Mesothelial cell of epicardium (in vitro differentiated cells): ENCODE measurements around the gene ABCF3. TPM values are rescaled to one million over a fixed set of nuclear protein-coding genes. Genes with fewer than 3 reads are reported as not detected.

ENCODE experiments used
- DNase-seq, 2 experiments: peaks; one replicate each; pipeline ENCODE4 v3.0.0; 2021; ENCODE audit warnings: low spot score in 2 of 2; ENCODE audit not compliant: unreplicated experiment in 2 of 2
- H3K27ac Mint-ChIP-seq: 2 replicates; pipeline ENCODE4 v1.8.0; 2021; ENCODE audit warnings: mixed read lengths
- H3K27me3 Mint-ChIP-seq: 2 replicates; pipeline ENCODE4 v1.8.0; 2021; ENCODE audit warnings: low read depth, mixed read lengths
- H3K36me3 Mint-ChIP-seq: 2 replicates; pipeline ENCODE4 v1.8.0; 2021; ENCODE audit warnings: mixed read lengths
- H3K4me1 Mint-ChIP-seq: 2 replicates; pipeline ENCODE4 v1.8.0; 2021; ENCODE audit warnings: mixed read lengths
- H3K4me3 Mint-ChIP-seq: 2 replicates; pipeline ENCODE4 v1.8.0; 2021; ENCODE audit warnings: mild to moderate bottlenecking, moderate library complexity, mixed read lengths
- H3K9me3 Mint-ChIP-seq: 2 replicates; pipeline ENCODE4 v1.8.0; 2021; ENCODE audit warnings: mixed read lengths
- CTCF ChIP-seq: fragments of 200-600 bp; sonication (generic); IDR thresholded peaks from one replicate; pipeline ENCODE4 v1.5.0; 2021; ENCODE audit warnings: antibody characterized with exemption; ENCODE audit not compliant: unreplicated experiment
- total RNA-seq: library from RNA; stranded (reverse); gene quantifications from 3 replicates; pipeline ENCODE4 v1.2.1, GENCODE V29; 2021

Gene ABCF3
- total RNA-seq, 1 donor from 2014 or later: 67.9 TPM

GRCh38 chr3:184169896-184170875 is 15.8 kb upstream of the ABCF3 start:
- Mint-ChIP-seq H3K9me3 (no peaks in the 10 kb centered on the region), H3K4me1 (peaks cover 18% of the 10 kb centered on the region), H3K36me3 (peaks cover 30% of the 10 kb centered on the region), H3K27me3 (no peaks in the 10 kb centered on the region), H3K4me3 (no peak overlapping the region), H3K27ac (peak overlapping the region; percentile 56)
- TF ChIP-seq CTCF: no peak
- no peak for DNase-seq

- H3K27ac Mint-ChIP-seq: peak overlapping the region; percentile 54
- peaks cover 31% of the 10 kb centered on the region for H3K4me1 Mint-ChIP-seq
- H3K27me3 Mint-ChIP-seq: no peaks in the 10 kb centered on the region
- H3K9me3 Mint-ChIP-seq: no peaks in the 10 kb centered on the region
- H3K4me3 Mint-ChIP-seq: no peak overlapping the region
- DNase-seq: no peak
- TF ChIP-seq CTCF: no peak
- H3K36me3 Mint-ChIP-seq: peaks cover 27% of the 10 kb centered on the region
These were observed 14.4 kb upstream of the ABCF3 start for GRCh38 chr3:184171562-184171961.

DNA sequence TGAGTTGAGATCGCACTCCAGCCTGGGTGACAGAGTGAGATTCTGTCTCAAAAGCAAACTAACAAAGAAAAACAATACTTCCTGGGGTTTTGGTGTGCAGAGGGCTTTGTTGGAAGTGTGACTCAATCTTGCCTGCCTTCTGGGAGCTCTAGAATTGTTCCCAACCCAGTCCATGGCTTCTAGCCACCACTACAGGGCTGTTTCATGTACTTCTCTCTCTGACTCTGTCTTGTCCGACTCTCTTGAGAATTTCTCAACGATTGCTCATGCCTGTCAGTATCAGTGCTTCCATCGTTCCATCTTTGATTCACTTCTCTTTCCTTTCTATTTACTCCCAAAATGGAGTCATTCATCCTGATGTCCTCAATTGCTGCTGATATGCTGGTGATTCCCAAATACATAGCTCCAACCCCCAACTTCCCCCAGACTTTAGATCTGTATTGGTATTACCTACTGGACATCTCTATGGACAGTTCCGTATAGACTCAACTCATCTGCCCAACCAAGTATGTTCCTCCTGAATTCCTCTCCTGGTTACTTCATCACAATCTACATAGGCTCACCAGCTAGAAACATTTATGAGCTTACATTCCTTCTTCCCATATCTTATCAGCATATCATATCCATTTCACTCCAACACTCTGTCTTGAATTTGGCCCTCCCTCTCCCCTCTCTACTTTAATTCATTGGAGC is 13.2 kb upstream of the ABCF3 start:
- no peak overlapping the region for H3K4me3 Mint-ChIP-seq
- peak overlapping the region; percentile 79 for H3K27ac Mint-ChIP-seq
- H3K27me3 Mint-ChIP-seq: no peaks in the 10 kb centered on the region
- H3K36me3 Mint-ChIP-seq: peaks cover 20% of the 10 kb centered on the region
- no peaks in the 10 kb centered on the region for H3K9me3 Mint-ChIP-seq
- peaks cover 44% of the 10 kb centered on the region for H3K4me1 Mint-ChIP-seq
- TF ChIP-seq CTCF: no peak
- DNase-seq: no peak

DNA sequence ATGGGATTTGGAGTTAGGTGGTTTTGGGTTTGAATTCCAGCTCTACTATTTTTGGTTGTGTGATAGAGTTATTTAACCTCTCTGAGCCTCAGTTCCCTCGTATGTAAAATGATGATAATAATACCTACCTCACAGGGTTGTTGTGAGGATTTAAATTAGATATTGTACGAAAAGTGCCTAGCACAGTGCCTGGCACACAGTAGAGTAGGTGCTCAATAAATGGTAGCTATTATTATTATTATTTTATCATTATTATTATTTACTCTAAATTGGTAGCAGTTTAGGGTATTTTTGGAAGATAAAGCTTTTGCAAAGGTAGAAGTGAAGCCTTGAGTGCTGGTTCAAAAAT is 12.7 kb upstream of the ABCF3 start:
- Mint-ChIP-seq H3K4me3 (no peak overlapping the region), H3K36me3 (peaks cover 20% of the 10 kb centered on the region), H3K9me3 (no peaks in the 10 kb centered on the region), H3K27me3 (no peaks in the 10 kb centered on the region), H3K4me1 (peaks cover 46% of the 10 kb centered on the region), H3K27ac (peak overlapping the region; percentile 88)
- no peak for TF ChIP-seq CTCF
- DNase-seq: no peak

GRCh38 chr3:184174284-184174645 is 11.7 kb upstream of the ABCF3 start:
- Mint-ChIP-seq H3K4me3 (peak overlapping the region; percentile 86), H3K4me1 (peaks cover 37% of the 10 kb centered on the region), H3K27ac (peak overlapping the region; percentile 88), H3K27me3 (no peaks in the 10 kb centered on the region), H3K36me3 (peaks cover 22% of the 10 kb centered on the region), H3K9me3 (no peaks in the 10 kb centered on the region)
- no peak for DNase-seq
- no peak for TF ChIP-seq CTCF
